GM19099 (cell line): ENCODE data around the gene RNASE13.

ENCODE experiments used
- POLR2A ChIP-seq: IDR thresholded peaks from 3 replicates; pipeline ENCODE4 v1.6.1; 2011; ENCODE audit warnings: low read depth; ENCODE audit not compliant: insufficient read length; ENCODE audit errors: extremely low read depth

Gene RNASE13

GRCh38 chr14:21034707-21035106 is at the start of gene RNASE13:
Gene RNASE13 (minus strand): TSS chr14:21034807. CDS start chr14:21034288, 519 bp downstream.
- TF ChIP-seq POLR2A, result no peak

- TF ChIP-seq POLR2A, result no peak
These were observed 49.8 kb upstream of the RNASE13 start for GRCh38 chr14:21084396-21084795.

GRCh38 chr14:21083565-21084325 is 49.1 kb upstream of the RNASE13 start:
- TF ChIP-seq POLR2A, result no peak

GRCh38 chr14:21081521-21082142 is 47.0 kb upstream of the RNASE13 start:
- no peak for TF ChIP-seq POLR2A

- TF ChIP-seq POLR2A, result no peak
These were observed 44.1 kb upstream of the RNASE13 start for GRCh38 chr14:21078726-21079125.

- no peak for TF ChIP-seq POLR2A
These were observed 43.7 kb upstream of the RNASE13 start for GRCh38 chr14:21078287-21078686.

GRCh38 chr14:21077672-21078071 is 43.1 kb upstream of the RNASE13 start:
- no peak for TF ChIP-seq POLR2A

GRCh38 chr14:21075719-21076437 is 41.3 kb upstream of the RNASE13 start:
- TF ChIP-seq POLR2A, result no peak

GRCh38 chr14:21074398-21075272 is 40.0 kb upstream of the RNASE13 start:
- no peak for TF ChIP-seq POLR2A

- TF ChIP-seq POLR2A, result no peak
These were observed 39.3 kb upstream of the RNASE13 start for GRCh38 chr14:21073921-21074320.

- TF ChIP-seq POLR2A, result no peak
These were observed 38.3 kb upstream of the RNASE13 start for GRCh38 chr14:21072781-21073339.

GRCh38 chr14:21072031-21072473 is 37.4 kb upstream of the RNASE13 start:
- no peak for TF ChIP-seq POLR2A

- TF ChIP-seq POLR2A, result no peak
These were observed 36.8 kb upstream of the RNASE13 start for GRCh38 chr14:21071225-21072030.
